Measurements from ENCODE around the gene PHF12.

The PHF12 gene

GRCh38 chr17:28992625-28993600 lies 41.6 kb upstream of the PHF12 start (continued):
- no peak for TF ChIP-seq TSHZ2 (CRISPR knock-in tag; IDR thresholded peaks at IDR 0.05)
- TF ChIP-seq ARNTL (CRISPR knock-in tag; IDR thresholded peaks at IDR 0.05; ENCODE audit: borderline replicate concordance, low read depth), result no peak

DNA sequence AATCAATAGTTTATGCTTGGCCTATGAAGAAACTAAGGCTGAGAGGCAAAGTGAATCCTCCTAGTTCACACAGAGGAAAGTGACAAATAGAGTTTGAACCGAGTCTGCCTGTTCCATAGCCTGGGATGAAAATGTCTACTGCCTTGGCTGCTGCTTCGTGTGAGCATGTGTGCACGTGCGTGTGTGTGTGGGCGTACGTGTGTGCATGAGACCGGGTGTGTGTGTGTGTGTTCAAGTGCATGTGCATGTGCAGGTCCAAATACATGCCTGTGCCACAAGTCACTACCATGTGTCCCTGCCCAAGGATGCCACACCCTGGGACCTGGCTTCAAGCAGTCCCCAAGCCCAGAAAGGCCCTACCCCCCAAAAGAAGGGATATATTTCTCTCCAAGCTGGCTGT lies 40.9 kb upstream of the PHF12 start:
- TF ChIP-seq BACH2 (CRISPR knock-in tag; IDR thresholded peaks at IDR 0.05; ENCODE audit: borderline replicate concordance) (no peak), TOX (CRISPR knock-in tag; IDR thresholded peaks at IDR 0.05; ENCODE audit: borderline replicate concordance) (no peak), CREB5 (CRISPR knock-in tag; IDR thresholded peaks at IDR 0.05; ENCODE audit: low read depth) (no peak), RARB (CRISPR knock-in tag; IDR thresholded peaks at IDR 0.05) (no peak)
- TF ChIP-seq, protein P1, sequence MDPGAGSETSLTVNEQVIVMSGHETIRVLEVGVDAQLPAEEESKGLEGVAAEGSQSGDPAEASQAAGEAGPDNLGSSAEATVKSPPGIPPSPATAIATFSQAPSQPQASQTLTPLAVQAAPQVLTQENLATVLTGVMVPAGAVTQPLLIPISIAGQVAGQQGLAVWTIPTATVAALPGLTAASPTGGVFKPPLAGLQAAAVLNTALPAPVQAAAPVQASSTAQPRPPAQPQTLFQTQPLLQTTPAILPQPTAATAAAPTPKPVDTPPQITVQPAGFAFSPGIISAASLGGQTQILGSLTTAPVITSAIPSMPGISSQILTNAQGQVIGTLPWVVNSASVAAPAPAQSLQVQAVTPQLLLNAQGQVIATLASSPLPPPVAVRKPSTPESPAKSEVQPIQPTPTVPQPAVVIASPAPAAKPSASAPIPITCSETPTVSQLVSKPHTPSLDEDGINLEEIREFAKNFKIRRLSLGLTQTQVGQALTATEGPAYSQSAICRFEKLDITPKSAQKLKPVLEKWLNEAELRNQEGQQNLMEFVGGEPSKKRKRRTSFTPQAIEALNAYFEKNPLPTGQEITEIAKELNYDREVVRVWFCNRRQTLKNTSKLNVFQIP (CRISPR knock-in tag; IDR thresholded peaks at IDR 0.05; ENCODE audit: borderline replicate concordance, low read depth), result no peak
- ATAC-seq, result no peak

GRCh38 chr17:28991779-28992178 lies 40.5 kb upstream of the PHF12 start:
- no peak for ATAC-seq
- no peak for TF ChIP-seq TOX (CRISPR knock-in tag; IDR thresholded peaks at IDR 0.05; ENCODE audit: borderline replicate concordance)
- no peak for TF ChIP-seq ZFP3 (CRISPR knock-in tag; IDR thresholded peaks at IDR 0.05)
- TF ChIP-seq, protein P1 (CRISPR knock-in tag; IDR thresholded peaks at IDR 0.05; ENCODE audit: borderline replicate concordance, low read depth), result no peak
- no peak for TF ChIP-seq RARB (CRISPR knock-in tag; IDR thresholded peaks at IDR 0.05)
- no peak for TF ChIP-seq ZNF70 (CRISPR knock-in tag; IDR thresholded peaks at IDR 0.05)
- no peak for TF ChIP-seq ZNF565 (CRISPR knock-in tag; conservative IDR thresholded peaks at IDR 0.05; ENCODE audit: low read depth)
- no peak for TF ChIP-seq ZFP30 (CRISPR knock-in tag; IDR thresholded peaks at IDR 0.05)

- no peak for ATAC-seq
These were observed 37.7 kb upstream of the PHF12 start for GRCh38 chr17:28989028-28989427.

More at GRCh38 chr17:28989028-28989427, 37.7 kb upstream of the PHF12 start:
- TF ChIP-seq, protein P1 (CRISPR knock-in tag; IDR thresholded peaks at IDR 0.05; ENCODE audit: borderline replicate concordance, low read depth), result no peak
- TF ChIP-seq TCF4 (CRISPR knock-in tag; IDR thresholded peaks at IDR 0.05; ENCODE audit: borderline replicate concordance), result no peak
- TF ChIP-seq ZC3H10 (CRISPR knock-in tag; IDR thresholded peaks at IDR 0.05), result no peak
- TF ChIP-seq ZFP3 (CRISPR knock-in tag; IDR thresholded peaks at IDR 0.05), result no peak
- TF ChIP-seq CREB5 (CRISPR knock-in tag; IDR thresholded peaks at IDR 0.05; ENCODE audit: low read depth), result no peak
- TF ChIP-seq, protein P2, sequence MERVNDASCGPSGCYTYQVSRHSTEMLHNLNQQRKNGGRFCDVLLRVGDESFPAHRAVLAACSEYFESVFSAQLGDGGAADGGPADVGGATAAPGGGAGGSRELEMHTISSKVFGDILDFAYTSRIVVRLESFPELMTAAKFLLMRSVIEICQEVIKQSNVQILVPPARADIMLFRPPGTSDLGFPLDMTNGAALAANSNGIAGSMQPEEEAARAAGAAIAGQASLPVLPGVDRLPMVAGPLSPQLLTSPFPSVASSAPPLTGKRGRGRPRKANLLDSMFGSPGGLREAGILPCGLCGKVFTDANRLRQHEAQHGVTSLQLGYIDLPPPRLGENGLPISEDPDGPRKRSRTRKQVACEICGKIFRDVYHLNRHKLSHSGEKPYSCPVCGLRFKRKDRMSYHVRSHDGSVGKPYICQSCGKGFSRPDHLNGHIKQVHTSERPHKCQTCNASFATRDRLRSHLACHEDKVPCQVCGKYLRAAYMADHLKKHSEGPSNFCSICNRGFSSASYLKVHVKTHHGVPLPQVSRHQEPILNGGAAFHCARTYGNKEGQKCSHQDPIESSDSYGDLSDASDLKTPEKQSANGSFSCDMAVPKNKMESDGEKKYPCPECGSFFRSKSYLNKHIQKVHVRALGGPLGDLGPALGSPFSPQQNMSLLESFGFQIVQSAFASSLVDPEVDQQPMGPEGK (CRISPR knock-in tag; IDR thresholded peaks at IDR 0.05; ENCODE audit: borderline replicate concordance), result no peak
- no peak for TF ChIP-seq CSDC2 (CRISPR knock-in tag; IDR thresholded peaks at IDR 0.05)
- no peak for TF ChIP-seq ZNF70 (CRISPR knock-in tag; IDR thresholded peaks at IDR 0.05)
- no peak for TF ChIP-seq SNAI2 (CRISPR knock-in tag; IDR thresholded peaks at IDR 0.05)
